Kasumi-1 (cell line): Measurements from ENCODE around the gene GP1BB.
A peak's percentile ranks its signal among the peaks of the same experiment; 100 is the strongest.
"Not testable (repeated sequence)": the region's sequence is repeated elsewhere in the genome, so short reads cannot be mapped to it uniquely, and the experiment has no call there.

ENCODE experiments used
- DNase-seq, 2 experiments: peaks; one replicate each; lab custom pipeline; 2025; lab: John Stamatoyannopoulos, UW

GP1BB gene

DNA sequence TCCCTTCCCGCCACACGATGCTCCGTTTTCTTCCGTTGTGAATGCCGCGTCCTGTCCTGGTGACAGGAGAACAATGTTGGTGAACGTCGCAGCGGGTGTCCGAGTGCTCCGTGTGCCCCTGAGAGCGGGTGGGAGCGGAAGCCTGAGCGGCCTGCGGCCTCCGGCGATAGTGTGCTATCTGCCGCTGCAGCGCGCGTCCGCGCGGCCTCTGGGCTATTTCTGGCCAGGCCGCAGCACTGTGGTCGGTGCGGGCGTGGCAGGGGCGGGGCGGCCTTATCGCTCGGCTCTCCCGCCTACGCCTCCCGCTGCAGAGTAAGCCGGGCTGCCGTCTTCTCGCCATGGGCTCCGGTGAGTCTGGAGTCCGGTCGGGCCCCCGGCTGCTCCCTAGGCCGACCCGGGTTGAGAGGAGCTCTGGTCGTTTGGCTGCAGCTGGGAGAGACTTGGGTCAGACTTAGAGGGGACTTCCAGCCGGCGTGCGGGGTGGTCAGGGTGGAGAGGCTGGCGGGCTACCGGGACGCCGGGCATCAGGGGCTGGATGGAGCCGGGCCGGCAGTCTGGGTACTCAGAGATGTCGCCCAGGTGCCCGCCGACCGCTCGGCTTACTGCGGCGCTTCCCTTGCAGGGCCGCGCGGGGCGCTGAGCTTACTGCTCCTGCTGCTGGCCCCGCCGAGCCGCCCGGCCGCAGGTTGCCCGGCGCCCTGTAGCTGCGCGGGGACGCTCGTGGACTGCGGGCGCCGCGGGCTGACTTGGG is at the start of gene GP1BB:
TSS of gene GP1BB (plus strand) at position 308 of the 751 bp plus-strand sequence. CDS start at position 339, 31 bp downstream.
- no peak for DNase-seq

DNA sequence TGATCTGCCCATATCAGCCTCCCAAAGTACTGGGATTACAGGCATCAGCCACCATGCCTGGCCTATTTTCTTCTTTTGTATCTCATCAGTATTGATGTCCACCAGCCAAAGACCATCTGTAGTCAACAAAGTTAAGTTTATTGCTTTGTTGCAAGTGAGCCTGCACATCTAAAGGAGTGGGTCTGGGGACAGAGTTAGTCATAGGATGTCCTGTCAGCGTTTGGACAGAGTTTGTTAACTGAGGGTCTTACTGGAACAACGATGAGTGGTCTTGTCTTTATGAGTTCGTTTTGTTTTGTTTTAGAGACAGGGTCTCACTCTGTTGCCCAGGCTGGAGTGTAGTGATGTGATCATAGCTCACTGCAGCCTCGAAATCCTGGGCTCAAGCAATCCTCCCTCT is 49.7 kb upstream of the GP1BB start:
- DNase-seq, result no peak

DNA sequence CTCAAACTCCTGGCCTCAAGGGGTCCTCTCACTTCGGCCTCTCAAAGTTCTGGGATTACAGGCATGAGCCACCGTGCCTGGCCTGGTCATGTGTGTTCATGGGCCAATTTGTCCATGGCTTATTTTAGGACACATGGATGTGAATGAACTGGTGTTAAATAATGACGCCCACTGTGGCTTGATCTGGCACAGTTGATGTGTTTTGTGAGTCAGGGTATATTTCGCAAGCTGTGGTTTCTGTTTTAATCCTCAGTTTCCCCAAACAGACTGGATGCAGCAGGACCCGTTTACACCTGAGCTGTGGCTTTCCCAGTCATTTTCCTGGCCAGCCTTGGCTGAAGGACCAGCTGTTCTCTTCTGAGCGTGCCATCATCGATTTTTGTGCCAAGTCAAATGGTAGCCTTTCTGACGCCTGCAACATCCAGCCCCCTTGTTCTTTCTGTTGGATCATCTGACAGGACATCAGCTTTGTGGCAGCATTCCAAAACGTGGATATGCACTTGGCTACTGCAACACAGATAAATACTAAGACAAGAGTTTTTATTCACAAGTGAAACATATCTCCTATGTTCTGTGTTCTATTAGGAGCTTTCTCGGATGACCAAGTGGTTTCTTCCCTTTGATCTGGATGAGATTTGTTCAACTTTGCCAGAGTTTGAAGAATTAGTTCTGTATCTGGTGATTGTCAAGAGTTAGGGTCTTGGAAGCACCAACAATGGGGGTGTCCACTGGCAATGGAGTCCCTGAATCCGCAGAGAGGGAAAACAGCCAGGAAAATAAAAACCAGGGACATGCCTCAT is 49.0 kb upstream of the GP1BB start:
- no peak for DNase-seq

DNA sequence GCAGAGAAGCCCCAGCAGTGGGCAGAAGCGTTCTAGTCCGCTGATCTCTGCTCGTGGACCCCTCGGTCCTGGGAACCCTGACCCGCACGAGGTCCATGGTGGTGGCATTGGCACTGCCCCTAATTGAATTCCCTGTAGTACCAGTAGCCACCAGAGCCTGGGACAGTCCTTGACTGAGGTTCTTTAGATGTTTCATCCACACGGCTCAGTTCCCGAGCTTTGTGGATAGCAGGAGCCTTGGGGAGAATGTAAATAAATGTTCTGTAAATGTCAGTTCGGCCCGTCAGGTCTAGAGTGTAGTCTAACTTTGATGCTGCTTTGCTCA is 48.4 kb upstream of the GP1BB start:
- DNase-seq, result no peak

DNA sequence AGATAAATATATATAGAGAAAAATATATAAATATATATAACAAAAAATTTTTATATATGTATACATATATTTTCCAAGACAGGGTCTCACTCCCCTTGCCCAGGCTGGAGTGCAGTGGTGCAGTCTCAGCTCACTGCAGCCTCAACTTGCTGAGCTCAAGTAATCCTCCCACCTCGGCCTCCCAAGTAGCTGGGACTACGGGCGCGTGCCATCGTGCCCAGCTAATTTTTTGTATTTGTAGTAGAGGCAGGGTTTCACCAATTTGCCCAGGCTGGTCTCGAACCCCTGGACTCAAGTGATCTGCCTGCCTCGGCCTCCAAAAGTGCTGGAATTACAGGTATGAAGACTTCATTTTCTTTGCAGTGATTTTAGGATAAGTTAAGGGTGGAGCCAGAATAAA is 47.9 kb upstream of the GP1BB start:
- DNase-seq, result no peak

DNA sequence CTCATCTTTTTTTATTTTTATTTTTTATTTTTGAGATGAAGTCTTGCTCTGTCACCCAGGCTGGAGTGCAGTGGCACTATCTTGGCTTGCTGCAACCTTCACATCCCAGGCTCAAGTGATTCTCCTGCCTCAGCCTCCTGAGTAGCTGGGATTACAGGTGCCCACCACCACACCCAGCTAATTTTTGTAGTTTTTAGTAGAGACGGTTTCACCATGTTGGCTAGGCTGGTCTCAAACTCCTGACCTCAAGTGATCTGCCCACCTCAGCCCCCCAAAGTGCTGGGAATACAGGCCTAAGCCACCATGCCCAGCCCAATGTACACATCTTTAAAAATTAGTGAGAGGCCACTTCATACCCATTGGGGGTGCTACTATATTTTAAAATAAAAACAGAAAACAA is 46.9 kb upstream of the GP1BB start:
- DNase-seq, result not testable (repeated sequence)

DNA sequence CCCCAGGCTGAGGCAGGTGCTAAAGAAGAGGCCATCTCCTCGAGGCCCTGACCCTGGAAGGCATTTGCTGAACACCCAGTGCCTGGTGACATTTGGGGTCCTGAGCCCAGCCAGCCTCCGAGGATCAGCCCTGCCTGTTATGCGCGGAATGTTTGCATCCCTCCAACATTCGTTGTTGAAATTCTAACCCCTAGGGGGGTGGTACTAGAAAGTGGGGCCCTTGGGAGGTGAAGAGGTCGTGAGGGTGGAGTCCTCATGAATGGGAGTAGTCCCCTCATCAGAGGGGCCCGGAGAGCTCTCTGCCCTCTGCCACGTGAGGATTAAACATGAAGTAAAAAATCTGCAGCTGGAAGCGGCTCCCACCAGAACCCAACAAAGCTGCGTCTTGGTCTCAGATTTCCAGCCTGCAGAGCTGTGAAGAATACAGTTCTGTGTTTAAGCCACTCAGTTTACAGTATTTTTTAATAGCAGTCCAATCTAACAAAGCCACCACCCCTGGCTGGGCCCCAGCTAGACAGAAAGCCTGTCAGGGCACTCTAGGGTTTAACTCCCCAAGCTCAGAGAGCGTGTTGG is 44.3 kb upstream of the GP1BB start:
- no peak for DNase-seq

DNA sequence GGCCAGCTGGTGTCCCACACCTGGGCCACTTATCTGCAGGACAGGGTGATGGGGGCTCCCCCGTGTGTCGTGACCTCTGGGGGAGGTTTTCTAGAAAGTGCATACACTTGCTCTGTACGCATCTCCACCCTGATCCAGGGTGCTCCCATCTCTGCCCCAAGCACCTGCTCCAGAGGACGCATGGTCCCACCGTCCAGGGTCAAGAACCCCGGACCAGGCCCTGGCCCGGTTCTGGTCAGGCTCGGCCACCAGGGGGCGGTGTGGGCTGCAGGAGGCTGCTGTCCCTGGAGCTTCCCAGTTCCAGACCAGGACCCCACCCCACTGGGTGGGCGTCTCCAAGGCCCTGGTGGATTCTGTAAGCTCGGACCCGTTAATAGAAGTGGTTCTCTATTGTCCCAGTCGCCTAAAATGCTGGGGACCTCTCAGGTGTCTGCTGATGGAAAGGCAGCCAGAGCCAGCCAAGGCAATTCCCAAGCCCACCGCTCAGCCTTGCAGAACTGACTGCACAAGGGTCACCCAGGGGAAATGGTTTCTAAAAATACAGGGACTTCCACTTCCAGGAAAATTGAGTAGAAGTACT is 43.7 kb upstream of the GP1BB start:
- DNase-seq, result no peak

DNA sequence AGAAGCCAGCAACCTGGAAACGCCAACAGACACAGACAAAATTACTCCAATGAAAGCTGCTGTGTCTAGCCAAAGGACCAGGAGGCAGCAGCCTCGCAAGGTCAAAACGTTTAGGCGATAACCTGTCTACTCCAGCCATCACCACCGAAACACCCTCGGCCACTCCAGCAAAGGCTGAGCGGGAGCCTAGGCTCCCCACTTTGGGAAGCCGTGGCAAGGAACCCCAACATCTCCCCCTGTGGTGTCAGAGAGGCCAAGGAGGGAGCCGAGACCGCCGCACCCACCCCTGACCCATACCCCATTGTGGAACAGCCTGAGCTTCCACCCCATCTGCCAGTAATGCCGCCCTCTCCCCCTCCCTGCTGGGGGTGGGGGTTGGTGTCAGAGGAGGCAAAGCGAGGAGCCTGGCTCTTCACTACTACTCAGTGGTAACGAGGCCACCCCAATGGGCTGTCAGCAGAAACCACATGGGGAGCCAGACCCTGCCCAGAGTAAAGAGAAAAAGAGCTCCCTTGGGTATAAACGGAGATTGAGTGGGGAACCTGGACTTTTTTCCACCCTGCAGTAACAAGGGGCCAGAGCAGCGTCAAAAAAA is 43.0 kb upstream of the GP1BB start:
- DNase-seq, result no peak

DNA sequence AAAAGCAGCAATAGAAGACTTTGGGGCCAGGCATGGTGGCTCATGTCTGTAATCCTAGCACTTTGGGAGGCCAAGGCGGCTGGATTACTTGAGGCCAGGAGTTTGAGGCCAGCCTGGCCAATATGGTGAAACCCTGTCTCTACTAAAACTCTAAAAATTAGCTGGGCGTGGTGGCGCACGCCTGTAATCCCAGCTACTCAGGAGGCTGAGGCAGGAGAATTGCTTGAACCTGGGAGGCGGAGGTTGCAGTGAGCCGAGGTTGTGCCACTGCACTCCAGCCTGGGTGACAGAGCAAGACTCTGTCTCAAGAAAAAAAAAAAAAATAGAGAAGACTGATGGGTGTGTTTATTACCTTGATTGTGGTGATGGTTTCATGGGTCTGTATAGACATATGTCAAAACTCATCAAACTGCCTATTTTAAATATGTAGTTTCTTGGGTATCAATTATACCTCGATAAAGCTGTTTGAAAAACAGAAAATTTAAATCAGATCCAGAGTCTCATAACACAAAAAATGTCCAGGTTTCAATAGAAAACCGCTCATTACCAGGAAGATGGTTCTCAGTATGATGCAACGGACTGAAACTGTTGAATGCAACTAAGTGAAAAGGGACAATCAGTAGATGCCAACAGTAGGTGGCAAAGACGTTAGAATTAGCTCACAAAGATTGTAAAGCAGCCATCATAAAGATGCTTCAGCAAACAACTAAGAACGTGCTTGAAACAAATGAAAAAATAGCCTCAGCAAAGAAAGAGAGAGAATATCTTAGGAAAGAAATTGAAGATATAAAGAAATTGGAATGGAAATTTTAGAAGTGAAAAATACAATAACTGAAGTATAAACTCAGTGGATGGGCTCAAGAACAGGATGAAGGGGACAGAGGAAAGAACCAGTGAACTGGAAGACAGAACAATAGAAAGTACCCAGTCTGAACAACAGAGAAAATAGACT is 42.2 kb upstream of the GP1BB start:
- no peak for DNase-seq

DNA sequence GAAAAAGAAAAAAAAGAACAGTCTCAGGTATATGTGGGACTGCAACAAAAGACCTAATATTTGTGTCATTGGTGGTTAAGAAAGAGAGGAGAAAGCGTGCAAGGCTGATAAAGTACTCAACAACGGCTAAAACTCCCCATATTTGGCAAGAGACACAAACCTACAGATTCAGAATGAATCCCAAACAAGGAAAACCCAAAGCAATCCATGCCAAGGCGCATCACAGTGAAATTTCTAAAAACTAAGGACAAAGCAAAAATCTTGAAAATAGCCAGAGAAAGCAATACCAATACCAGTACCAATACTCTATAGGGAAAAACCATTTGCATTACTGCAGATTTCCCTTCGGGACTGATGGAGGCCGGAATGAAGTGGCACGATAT is 41.5 kb upstream of the GP1BB start:
- no peak for DNase-seq

DNA sequence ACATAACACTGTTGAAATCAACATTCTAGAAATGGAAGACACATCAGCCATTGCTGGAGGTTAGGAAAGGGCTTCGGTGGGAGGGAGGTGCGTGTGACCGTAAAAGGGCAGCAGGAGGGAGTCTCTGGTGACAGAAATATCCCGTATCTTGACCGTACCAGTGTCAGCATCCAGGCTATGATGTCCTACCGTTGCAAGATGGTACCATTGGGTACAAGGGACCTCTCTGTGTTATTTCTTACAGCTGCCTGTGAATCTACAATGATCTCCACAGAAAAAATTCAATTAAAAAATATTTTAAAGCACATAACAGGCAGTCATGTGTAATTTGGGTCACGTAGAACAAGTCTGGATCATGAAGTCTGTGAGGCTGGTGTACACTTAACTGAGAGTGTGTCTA is 36.4 kb upstream of the GP1BB start:
- no peak for DNase-seq

DNA sequence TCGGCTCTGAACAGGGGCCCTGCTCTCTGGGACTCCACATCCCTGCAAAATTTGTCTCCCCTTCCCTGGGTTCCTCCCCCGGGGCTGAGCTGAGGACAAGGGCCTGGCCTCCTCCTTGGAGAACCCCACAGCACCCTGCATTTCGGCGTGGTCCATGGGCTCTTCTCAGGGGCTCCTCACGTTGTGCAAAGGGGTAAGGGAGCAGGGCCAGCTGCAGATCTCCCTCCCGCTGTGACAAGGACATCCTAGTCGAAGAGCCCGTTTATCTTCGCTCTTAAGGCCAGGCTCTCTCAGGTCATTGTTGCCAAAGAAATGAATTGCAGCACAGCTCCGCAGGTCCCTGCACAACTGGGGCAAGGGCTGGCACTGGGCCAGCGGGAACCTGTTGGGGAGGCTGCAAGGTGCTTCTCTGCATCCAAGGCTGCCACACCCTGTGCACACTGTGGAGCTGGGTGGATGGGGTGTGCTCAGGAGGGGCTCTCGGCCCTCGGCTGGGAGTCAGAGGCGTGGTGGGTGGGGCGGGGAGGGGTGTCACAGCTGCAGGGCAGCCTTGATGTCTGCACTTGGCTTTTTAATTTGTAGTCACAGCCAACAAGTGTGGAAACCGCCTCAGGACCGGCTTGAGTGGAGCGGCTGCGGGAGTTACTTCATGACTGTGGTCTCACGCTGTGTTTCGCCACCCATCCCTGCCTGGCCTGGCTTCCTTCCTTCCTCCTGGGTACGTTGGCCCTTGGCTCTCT is 35.6 kb upstream of the GP1BB start:
- DNase-seq, result peak; percentile 40 to 60

DNA sequence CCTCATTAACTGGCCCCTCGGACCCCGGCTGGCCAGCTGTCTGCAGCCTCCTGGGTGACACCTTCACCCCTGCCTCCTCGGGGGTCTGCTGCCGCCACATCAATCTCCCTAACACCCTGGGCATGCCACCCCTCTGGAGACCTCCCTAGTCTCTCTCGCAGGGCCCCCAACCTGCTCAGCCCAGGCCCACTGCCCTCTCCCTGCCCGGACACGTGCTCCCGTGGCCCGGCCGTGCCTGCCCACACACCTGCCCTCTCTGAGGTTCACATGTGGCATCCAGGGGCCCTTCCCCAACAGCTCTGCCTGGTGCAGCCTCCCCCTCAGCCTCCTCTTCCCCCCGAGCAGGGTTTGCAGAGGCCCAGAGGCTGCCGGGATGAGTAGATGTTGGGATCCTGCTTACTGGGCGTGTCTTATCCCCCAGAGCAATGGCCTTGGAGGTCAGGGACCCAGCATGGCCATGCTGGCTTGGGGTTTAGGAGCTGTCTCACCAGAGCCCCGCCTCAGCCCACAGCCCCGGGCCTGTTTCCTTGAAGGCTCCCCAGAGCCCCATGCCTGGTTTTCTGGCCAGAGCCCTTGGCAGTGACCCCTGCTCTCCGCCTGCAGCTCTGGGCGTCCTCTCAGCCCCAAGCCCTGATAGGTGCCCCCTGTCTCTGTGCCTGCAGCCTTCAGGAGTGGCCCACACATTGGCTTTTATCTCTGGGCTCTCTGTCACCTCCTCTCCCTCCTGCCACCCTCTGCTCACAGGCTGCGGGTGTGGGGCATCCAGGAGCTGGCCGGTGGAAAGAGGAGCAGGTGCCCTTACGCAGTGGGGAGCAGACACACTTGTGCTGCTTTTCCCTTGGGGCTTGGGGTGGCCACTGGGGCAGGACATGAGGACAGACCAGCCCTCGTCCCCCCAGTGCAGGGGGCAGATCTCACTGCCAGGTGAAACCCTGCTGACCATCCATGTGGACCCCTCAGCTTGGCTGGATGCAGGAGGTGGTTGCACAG is 34.7 kb upstream of the GP1BB start:
- no peak for DNase-seq

DNA sequence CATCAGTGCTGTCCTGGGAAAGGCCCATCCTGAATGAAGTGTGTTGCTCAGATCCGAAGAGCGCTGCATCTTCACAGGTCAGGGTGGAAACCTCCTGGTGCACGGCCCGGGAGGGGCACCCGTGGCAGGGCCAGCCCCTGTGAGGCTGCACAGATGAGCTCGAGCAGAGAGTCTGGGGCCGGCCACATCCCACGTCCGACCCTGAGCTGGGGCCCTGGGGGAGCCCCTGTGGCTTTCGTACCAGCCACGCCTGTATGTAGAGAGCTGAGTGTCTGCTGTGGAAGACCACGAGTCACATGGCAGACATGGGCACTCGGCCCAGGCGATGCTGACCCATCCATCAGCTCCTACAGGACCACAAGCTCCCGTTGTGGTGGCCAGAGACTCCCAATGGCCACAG is 33.9 kb upstream of the GP1BB start:
- no peak for DNase-seq

DNA sequence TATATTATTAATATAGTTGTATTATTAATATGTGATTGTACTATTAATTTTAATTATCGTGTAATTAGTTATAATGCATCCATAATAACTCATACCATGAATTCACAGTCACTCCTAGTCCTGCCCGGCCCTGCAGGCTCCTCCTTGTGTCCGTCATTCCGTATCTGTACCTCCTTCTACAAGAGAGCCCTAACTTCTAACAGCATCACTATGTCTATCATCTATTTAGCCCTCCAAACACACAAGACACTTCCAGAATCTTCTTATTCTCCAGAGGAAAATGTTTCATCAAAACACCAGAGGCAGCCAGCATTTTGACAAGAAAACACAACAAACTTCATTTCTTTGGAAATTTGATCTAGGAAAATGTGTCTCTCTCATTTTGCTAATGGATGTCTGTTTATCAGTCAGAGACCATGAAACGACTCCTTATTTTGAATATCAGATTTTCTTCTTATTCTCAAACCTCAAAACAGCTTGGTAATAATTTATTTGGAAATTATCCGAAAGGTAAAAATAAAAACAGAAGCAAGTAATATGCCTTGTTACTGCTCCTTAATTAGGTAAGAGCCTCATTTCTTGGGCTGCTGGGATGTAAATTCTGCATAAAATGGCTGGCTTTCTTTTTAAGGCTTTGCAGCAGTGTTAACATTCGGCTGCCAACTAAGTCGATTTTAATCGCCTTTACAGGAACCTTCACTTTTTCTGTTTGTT is 32.2 kb upstream of the GP1BB start:
- no peak for DNase-seq

DNA sequence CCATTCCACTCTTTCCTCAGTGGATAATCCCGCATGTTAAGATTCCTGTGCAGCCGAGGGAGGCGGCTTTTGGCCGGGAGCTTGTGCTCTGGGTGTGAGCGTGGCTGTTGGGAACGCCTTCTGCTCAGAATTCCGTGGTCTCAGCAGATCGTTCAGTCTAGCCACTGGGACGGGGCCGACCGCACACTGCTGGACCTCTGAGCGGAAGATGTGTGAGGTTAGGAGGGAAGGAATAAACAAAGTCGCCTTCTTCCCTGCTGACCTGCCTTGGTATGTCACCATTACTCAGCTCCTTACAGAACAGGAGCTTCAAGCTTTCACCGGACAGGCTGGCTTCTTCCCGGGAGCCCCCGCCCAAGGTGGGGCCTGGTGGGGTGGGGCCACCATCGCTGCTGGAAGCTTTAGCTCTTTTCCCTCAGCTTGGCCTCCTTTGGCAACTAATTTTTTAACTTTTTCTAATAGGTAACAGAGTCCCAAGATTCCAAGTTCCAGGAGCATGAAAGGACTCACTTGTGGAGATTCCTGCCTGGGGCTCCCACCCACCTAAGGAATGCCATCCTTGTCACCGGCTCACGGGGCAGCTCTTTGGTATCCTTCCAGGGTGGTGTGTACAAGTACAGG is 31.5 kb upstream of the GP1BB start:
- DNase-seq, result no peak

DNA sequence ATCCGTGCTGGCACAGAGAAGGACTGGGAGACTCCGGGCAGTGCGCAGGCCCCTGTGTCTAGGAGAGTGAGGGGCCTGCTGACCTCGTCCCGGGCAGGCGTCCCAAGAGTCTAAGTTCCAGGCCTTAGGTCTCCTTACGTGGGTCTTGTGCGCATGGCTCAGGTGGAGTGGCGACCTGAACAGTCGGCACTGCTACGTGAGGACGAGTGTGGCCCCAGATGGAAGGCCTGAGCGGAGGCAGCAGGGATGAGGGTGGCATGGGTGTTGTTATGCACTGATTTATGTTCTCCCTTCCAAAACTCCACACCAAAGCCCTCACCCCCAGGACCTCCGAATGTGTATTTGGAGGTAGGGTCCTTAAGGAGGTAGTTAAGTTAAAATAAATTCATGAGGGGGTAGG is 29.8 kb upstream of the GP1BB start:
- DNase-seq, result no peak
